Endothelial cell of umbilical vein (primary cell): ENCODE data around the gene PBX2. TPM values are rescaled to one million over a fixed set of nuclear protein-coding genes. Genes with fewer than 3 reads are reported as not detected.

Experiments used
- BruUV-seq: library from RNA; stranded (reverse); fragments of 400-500 nt; replicated peaks from 2 replicates; lab custom pipeline; 2021; lab: Mats Ljungman, UMichigan
- CTCF ChIA-PET: fragments of 300-600, 350-600 bp; sonication (Branson Sonifier 250); formaldehyde crosslinking; loops from one replicate; lab custom pipeline; 2021; ENCODE audit warnings: antibody characterized with exemption, inconsistent platforms; lab: Charles Lee
- POLR2A ChIA-PET: fragments of 300-600, 350-600 bp; sonication (Branson Sonifier 250); formaldehyde crosslinking; loops from one replicate; lab custom pipeline; 2021; ENCODE audit warnings: antibody characterized with exemption, inconsistent platforms; lab: Charles Lee
- DNase-seq: peaks from one replicate; pipeline ENCODE4 v3.0.0-alpha.2; 2011; ENCODE audit warnings: low read depth, low spot score
- FAIRE-seq: peaks from 2 replicates; lab custom pipeline; 2011; peaks lifted over from hg19 to GRCh38; lab: Jason Lieb, UNC
- H2AFZ ChIP-seq: 2 replicates; pipeline ENCODE4 v1.6.0; 2012; ENCODE audit warnings: low read depth, low read length, control low read depth, inconsistent platforms
- H3K27ac ChIP-seq: 2 replicates; pipeline ENCODE4 v1.5.1; 2011; ENCODE audit warnings: low read depth, mild to moderate bottlenecking, control low read depth, low read length, moderate library complexity; ENCODE audit not compliant: insufficient read depth
- H3K27me3 ChIP-seq, 2 experiments: 2 replicates each; pipeline versions ENCODE4 v1.6.0 to v1.6.1; 2011; ENCODE audit warnings: low read length in 2 of 2, mixed read lengths in 1 of 2; ENCODE audit not compliant: control insufficient read depth in 2 of 2, insufficient read depth in 2 of 2
- H3K36me3 ChIP-seq, 2 experiments: 2 replicates in 1 of 2; 3 replicates in 1 of 2; pipeline ENCODE4 v1.5.1; 2011; ENCODE audit warnings: low read length in 2 of 2, mild to moderate bottlenecking in 1 of 2, moderate library complexity in 1 of 2; ENCODE audit not compliant: control insufficient read depth in 2 of 2, insufficient read depth in 2 of 2; ENCODE audit errors: extremely low read depth in 1 of 2
- H3K4me1 ChIP-seq: 3 replicates; pipeline ENCODE4 v1.5.1; 2011; ENCODE audit warnings: mild to moderate bottlenecking, low read length; ENCODE audit not compliant: control insufficient read depth, insufficient read depth; ENCODE audit errors: extremely low read depth
- H3K4me2 ChIP-seq: 2 replicates; pipeline ENCODE4 v1.6.1; 2011; ENCODE audit warnings: low read length, control low read depth, mixed read lengths; ENCODE audit not compliant: insufficient read depth
- H3K4me3 ChIP-seq, 3 experiments: fragments of 200-600 bp in 1 of 3; sonication (generic), shearing (Covaris generic) in 1 of 3; replicated peaks in 1 of 3; 2 replicates each; pipeline ENCODE4 v1.5.1; 2011 to 2016; ENCODE audit warnings: control low read depth in 3 of 3, low read length in 3 of 3, mild to moderate bottlenecking in 2 of 3, inconsistent platforms in 1 of 3, low read depth in 1 of 3, moderate library complexity in 1 of 3; ENCODE audit not compliant: insufficient read depth in 1 of 3
- H3K79me2 ChIP-seq: 2 replicates; pipeline ENCODE4 v1.6.0; 2012; ENCODE audit warnings: low read length, inconsistent platforms; ENCODE audit not compliant: control insufficient read depth, insufficient read depth
- H3K9ac ChIP-seq: replicated peaks from 2 replicates; pipeline ENCODE3; 2011; ENCODE audit warnings: low read length, control low read depth; ENCODE audit not compliant: insufficient read depth; ENCODE audit errors: extremely low read depth
- H3K9me1 ChIP-seq: replicated peaks from 3 replicates; pipeline ENCODE4 v1.6.0; 2011; ENCODE audit warnings: mild to moderate bottlenecking, low read length; ENCODE audit not compliant: control insufficient read depth, insufficient read depth; ENCODE audit errors: extremely low read depth
- H3K9me3 ChIP-seq: replicated peaks from 2 replicates; pipeline ENCODE4 v1.5.1; 2012; ENCODE audit warnings: low read length, inconsistent platforms; ENCODE audit not compliant: control insufficient read depth, insufficient read depth
- H4K20me1 ChIP-seq: replicated peaks from 2 replicates; pipeline ENCODE3; 2011; ENCODE audit warnings: mild to moderate bottlenecking, low read length; ENCODE audit not compliant: control insufficient read depth, insufficient read depth; ENCODE audit errors: extremely low read depth
- EZH2 ChIP-seq: IDR thresholded peaks from 2 replicates; pipeline ENCODE4 v1.6.1; 2012; ENCODE audit warnings: borderline replicate concordance, low read depth, mild to moderate bottlenecking, moderate library complexity, low read length, inconsistent platforms; ENCODE audit not compliant: severe bottlenecking
- FOS ChIP-seq: IDR thresholded peaks from 2 replicates; pipeline ENCODE4 v1.6.1; 2011; ENCODE audit warnings: mild to moderate bottlenecking, low read length, moderate library complexity, borderline replicate concordance; ENCODE audit not compliant: insufficient read depth
- GATA2 ChIP-seq: IDR thresholded peaks from 2 replicates; pipeline ENCODE4 v1.7.0; 2011; ENCODE audit warnings: low read depth, mild to moderate bottlenecking, moderate library complexity, mixed read lengths, low read length; ENCODE audit not compliant: insufficient read length, insufficient read depth
- JUN ChIP-seq: IDR thresholded peaks from 2 replicates; pipeline ENCODE4 v1.6.1; 2011; ENCODE audit warnings: borderline replicate concordance, low read depth; ENCODE audit not compliant: insufficient read length, insufficient read depth
- MAX ChIP-seq: IDR thresholded peaks from 2 replicates; pipeline ENCODE4 v1.6.1; 2011; ENCODE audit not compliant: insufficient read depth, insufficient read length
- MYC ChIP-seq: IDR thresholded peaks from one replicate; pipeline ENCODE4 v1.6.1; 2011; ENCODE audit warnings: mild to moderate bottlenecking, low read depth, low read length
- POLR2A ChIP-seq: IDR thresholded peaks from 2 replicates; pipeline ENCODE4 v1.6.1; 2012; ENCODE audit warnings: low read depth, mild to moderate bottlenecking, control low read depth, low read length
- POLR2AphosphoS5 ChIP-seq: IDR thresholded peaks from 2 replicates; pipeline ENCODE4 v1.6.1; 2012; ENCODE audit warnings: low read depth, mild to moderate bottlenecking, control low read depth, low read length, moderate library complexity; ENCODE audit not compliant: insufficient read depth
- dilution Hi-C: fragments of 300-500 bp; cut with MboI; formaldehyde crosslinking; loops from one replicate; pipeline ENCODE4 v1.15.0; 2019; ENCODE audit warnings: low sequenced_read_pairs; ENCODE audit not compliant: extremely low pct_ligation_motif_present
- intact Hi-C: fragments of 100-400 bp; cut with micrococcal nuclease; formaldehyde crosslinking; loops from one replicate; pipeline ENCODE4 v1.10.0; 2022
- polyA plus RNA-seq, 4 experiments: library from polyadenylated mRNA; depleted of rRNA in 3 of 4; stranded (reverse) in 3 of 4; unstranded in 1 of 4; fragments of >200 nt; gene quantifications; 2 replicates each; pipeline versions ENCODE4 v1.2.1 to v1.2.3, GENCODE V29; 2011 to 2012; ENCODE audit warnings: missing spikeins in 1 of 4
- total RNA-seq: library from RNA; stranded (reverse); gene quantifications from 2 replicates; pipeline ENCODE4 v1.2.3, GENCODE V29; 2021
- TF ChIP-seq, protein P1 (sequence below), 2 donors: IDR thresholded peaks; 1 replicate in 1 of 2; 2 replicates in 1 of 2; pipeline ENCODE4 v1.5.1; 2011; ENCODE audit warnings: low read length in 2 of 2, mild to moderate bottlenecking in 2 of 2, moderate library complexity in 2 of 2, control low read depth in 1 of 2, inconsistent platforms in 1 of 2, low read depth in 1 of 2; ENCODE audit not compliant: insufficient read depth in 1 of 2; ENCODE audit errors: extremely low read depth in 1 of 2

The PBX2 gene
- total and polyA plus RNA-seq, 2 donors (not counting 3 experiments of a cell fraction or from before 2014, with no cell fraction given), result 82.3 to 100 TPM

GRCh38 chr6:32220021-32220420 is 30.0 kb upstream of the PBX2 start:
- dilution Hi-C loops, result no loop called here
- Histone ChIP-seq H3K36me3 (peaks cover 9 to 13% of the 10 kb centered on the region in 2 experiments), H3K4me1 (peaks cover 25% of the 10 kb centered on the region), H3K79me2 (peaks cover 2% of the 10 kb centered on the region), H3K4me3 (no peak overlapping the region), H3K9me1 (no peaks in the 10 kb centered on the region), H3K9ac (no peak overlapping the region), H3K27me3 (no peaks in the 10 kb centered on the region), H3K27ac (no peak overlapping the region), H4K20me1 (no peaks in the 10 kb centered on the region), H2AFZ (no peak overlapping the region), H3K4me2 (no peak overlapping the region), H3K9me3 (no peaks in the 10 kb centered on the region)
- ChIA-PET POLR2A (no interaction called here), CTCF (no interaction called here)
- BruUV-seq, result no TSS peak
- TF ChIP-seq POLR2A, result no peak
- TF ChIP-seq MAX, result no peak
- no peak for TF ChIP-seq FOS
- no peak for TF ChIP-seq POLR2AphosphoS5
- intact Hi-C loops, result no loop called here
- no peak for DNase-seq
- no peak for FAIRE-seq

DNA sequence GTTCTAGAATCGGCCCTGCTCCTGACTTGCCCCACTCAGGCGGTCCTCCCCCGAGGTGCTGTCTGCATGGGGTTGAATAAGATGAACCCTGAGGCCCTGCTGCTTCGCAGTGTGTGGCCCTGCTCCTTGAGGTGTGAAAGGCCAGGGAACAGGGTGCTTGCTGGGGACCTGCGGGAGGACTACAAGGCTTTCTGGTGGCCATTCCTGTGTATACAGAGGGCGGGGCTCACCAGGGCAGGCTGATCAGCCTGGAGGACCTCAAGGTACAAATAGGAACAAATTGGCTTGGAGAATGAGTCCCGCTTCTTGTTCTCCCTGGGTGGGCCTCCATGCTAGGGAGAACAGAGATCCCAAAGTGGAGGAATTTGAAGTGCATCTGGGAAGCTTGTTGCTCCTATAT is 28.2 kb upstream of the PBX2 start:
- ChIA-PET CTCF (interaction anchor here (0.6 kb wide), 1 partner anchor 49 kb away, joined by 3 read pairs; no protein-coding TSS in a partner anchor), POLR2A (no interaction called here)
- Histone ChIP-seq H3K27ac (no peak overlapping the region), H4K20me1 (no peaks in the 10 kb centered on the region), H3K36me3 (peaks cover 13 to 15% of the 10 kb centered on the region in 2 experiments), H3K27me3 (no peaks in the 10 kb centered on the region), H3K4me2 (no peak overlapping the region), H3K9me1 (no peaks in the 10 kb centered on the region), H3K9ac (no peak overlapping the region), H3K79me2 (peaks cover 2% of the 10 kb centered on the region), H3K4me3 (no peak overlapping the region), H3K9me3 (no peaks in the 10 kb centered on the region), H3K4me1 (peaks cover 11% of the 10 kb centered on the region), H2AFZ (no peak overlapping the region)
- intact Hi-C loops (no loop called here), dilution Hi-C loops (no loop called here)
- DNase-seq (no peak), FAIRE-seq (no peak)
- no TSS peak for BruUV-seq
- TF ChIP-seq, protein P1, sequence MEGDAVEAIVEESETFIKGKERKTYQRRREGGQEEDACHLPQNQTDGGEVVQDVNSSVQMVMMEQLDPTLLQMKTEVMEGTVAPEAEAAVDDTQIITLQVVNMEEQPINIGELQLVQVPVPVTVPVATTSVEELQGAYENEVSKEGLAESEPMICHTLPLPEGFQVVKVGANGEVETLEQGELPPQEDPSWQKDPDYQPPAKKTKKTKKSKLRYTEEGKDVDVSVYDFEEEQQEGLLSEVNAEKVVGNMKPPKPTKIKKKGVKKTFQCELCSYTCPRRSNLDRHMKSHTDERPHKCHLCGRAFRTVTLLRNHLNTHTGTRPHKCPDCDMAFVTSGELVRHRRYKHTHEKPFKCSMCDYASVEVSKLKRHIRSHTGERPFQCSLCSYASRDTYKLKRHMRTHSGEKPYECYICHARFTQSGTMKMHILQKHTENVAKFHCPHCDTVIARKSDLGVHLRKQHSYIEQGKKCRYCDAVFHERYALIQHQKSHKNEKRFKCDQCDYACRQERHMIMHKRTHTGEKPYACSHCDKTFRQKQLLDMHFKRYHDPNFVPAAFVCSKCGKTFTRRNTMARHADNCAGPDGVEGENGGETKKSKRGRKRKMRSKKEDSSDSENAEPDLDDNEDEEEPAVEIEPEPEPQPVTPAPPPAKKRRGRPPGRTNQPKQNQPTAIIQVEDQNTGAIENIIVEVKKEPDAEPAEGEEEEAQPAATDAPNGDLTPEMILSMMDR (IDR thresholded peaks at IDR 0.05; ENCODE audit: extremely low read depth in 1 of 2, insufficient read depth in 1 of 2, low read depth in 1 of 2, low read length in 2 of 2), result no peak
- TF ChIP-seq POLR2A (no peak), FOS (no peak), MYC (no peak), EZH2 (no peak), POLR2AphosphoS5 (no peak), GATA2 (no peak), JUN (no peak)
